GM18517 (cell line): Measurements from ENCODE around the gene DSCAML1.

Experiments used
- ATAC-seq: cut with Tn5 transposase; IDR thresholded peaks from one replicate; pipeline ENCODE4 v1.9.1; 2021; ENCODE audit warnings: mild to moderate bottlenecking, moderate library complexity; ENCODE audit not compliant: unreplicated experiment

The DSCAML1 gene

GRCh38 chr11:117642396-117642795 is 154.6 kb downstream of the DSCAML1 start:
- ATAC-seq, result no peak

- ATAC-seq, result no peak
Measured at GRCh38 chr11:117641008-117641915, 155.8 kb downstream of the DSCAML1 start.

GRCh38 chr11:117640041-117640440 is 157.0 kb downstream of the DSCAML1 start:
- ATAC-seq, result no peak

- ATAC-seq, result no peak
Measured at GRCh38 chr11:117639601-117640000, 157.4 kb downstream of the DSCAML1 start.

GRCh38 chr11:117638911-117639543 is 158.0 kb downstream of the DSCAML1 start:
- ATAC-seq, result no peak

GRCh38 chr11:117634756-117635603 is 162.0 kb downstream of the DSCAML1 start:
- ATAC-seq, result no peak

- ATAC-seq, result no peak
Measured at GRCh38 chr11:117633976-117634755, 162.8 kb downstream of the DSCAML1 start.

GRCh38 chr11:117633186-117633754 is 163.7 kb downstream of the DSCAML1 start:
- ATAC-seq, result no peak

GRCh38 chr11:117632306-117632705 is 164.7 kb downstream of the DSCAML1 start:
- ATAC-seq, result no peak

- no peak for ATAC-seq
Measured at GRCh38 chr11:117631336-117632140, 165.5 kb downstream of the DSCAML1 start.

- ATAC-seq, result no peak
Measured at GRCh38 chr11:117629891-117630538, 167.0 kb downstream of the DSCAML1 start.

- no peak for ATAC-seq
Measured at GRCh38 chr11:117629146-117629545, 167.9 kb downstream of the DSCAML1 start.

GRCh38 chr11:117627259-117627658 is 169.8 kb downstream of the DSCAML1 start:
- ATAC-seq, result no peak

- ATAC-seq, result no peak
Measured at GRCh38 chr11:117626576-117626975, 170.4 kb downstream of the DSCAML1 start.

- no peak for ATAC-seq
Measured at GRCh38 chr11:117625237-117625636, 171.8 kb downstream of the DSCAML1 start.

GRCh38 chr11:117623831-117624271 is 173.2 kb downstream of the DSCAML1 start:
- ATAC-seq, result no peak

- ATAC-seq, result no peak
Measured at GRCh38 chr11:117621226-117621625, 175.8 kb downstream of the DSCAML1 start.

- ATAC-seq, result no peak
Measured at GRCh38 chr11:117620659-117621058, 176.4 kb downstream of the DSCAML1 start.

- ATAC-seq, result no peak
Measured at GRCh38 chr11:117620086-117620485, 176.9 kb downstream of the DSCAML1 start.
